Hepatocyte (in vitro differentiated cells): ENCODE results near the gene FN1. TPM values are rescaled to one million over a fixed set of nuclear protein-coding genes. Genes with fewer than 3 reads are reported as not detected.
"Not testable (repeated sequence)": the region's sequence is repeated elsewhere in the genome, so short reads cannot be mapped to it uniquely, and the experiment has no call there.

Source experiments
- DNase-seq: peaks from one replicate; pipeline ENCODE4 v3.0.0-alpha.2; 2016; ENCODE audit warnings: low spot score
- H2AFZ ChIP-seq: fragments of 200-600 bp; sonication (generic); 2 replicates; pipeline ENCODE4 v1.6.0; 2016; ENCODE audit warnings: antibody characterized with exemption, mild to moderate bottlenecking
- H3K27ac ChIP-seq: fragments of 200-600 bp; sonication (generic); 2 replicates; pipeline ENCODE4 v1.5.1; 2016; ENCODE audit warnings: mild to moderate bottlenecking
- H3K27me3 ChIP-seq: fragments of 200-600 bp; sonication (generic); 2 replicates; pipeline ENCODE4 v1.6.1; 2016
- H3K36me3 ChIP-seq: fragments of 200-600 bp; sonication (generic); replicated peaks from 2 replicates; pipeline ENCODE4 v1.5.1; 2016; ENCODE audit warnings: low read depth; ENCODE audit not compliant: insufficient read depth
- H3K4me1 ChIP-seq: fragments of 200-600 bp; sonication (generic); 2 replicates; pipeline ENCODE4 v1.5.1; 2016; ENCODE audit warnings: mild to moderate bottlenecking, moderate library complexity; ENCODE audit not compliant: insufficient read depth
- H3K4me2 ChIP-seq: fragments of 200-600 bp; sonication (generic); 2 replicates; pipeline ENCODE4 v1.6.0; 2016
- H3K4me3 ChIP-seq: fragments of 200-600 bp; sonication (generic); 2 replicates; pipeline ENCODE4 v1.5.1; 2016; ENCODE audit warnings: mild to moderate bottlenecking
- H3K79me2 ChIP-seq: fragments of 200-600 bp; sonication (generic); 2 replicates; pipeline ENCODE4 v1.6.0; 2017; ENCODE audit warnings: mild to moderate bottlenecking
- H3K9me2 ChIP-seq: fragments of 200-600 bp; sonication (generic); replicated peaks from 2 replicates; pipeline ENCODE4 v1.6.0; 2017; ENCODE audit warnings: mild to moderate bottlenecking; ENCODE audit not compliant: insufficient read depth
- H3K9me3 ChIP-seq: fragments of 200-600 bp; sonication (generic); 2 replicates; pipeline ENCODE4 v1.5.1; 2016; ENCODE audit warnings: low read depth, mild to moderate bottlenecking
- H4K20me1 ChIP-seq: fragments of 200-600 bp; sonication (generic); 2 replicates; pipeline ENCODE4 v1.6.0; 2016; ENCODE audit warnings: mild to moderate bottlenecking; ENCODE audit not compliant: insufficient read depth, poor library complexity, severe bottlenecking
- CTCF ChIP-seq: fragments of 200-600 bp; sonication (generic); IDR thresholded peaks from 2 replicates; pipeline ENCODE4 v1.5.1; 2016; ENCODE audit warnings: antibody characterized with exemption, mild to moderate bottlenecking; ENCODE audit not compliant: poor library complexity
- EZH2 ChIP-seq: fragments of 200-600 bp; sonication (generic); IDR thresholded peaks from 2 replicates; pipeline ENCODE4 v1.6.1; 2016; ENCODE audit warnings: antibody characterized with exemption, mild to moderate bottlenecking, borderline replicate concordance
- EZH2phosphoT487 ChIP-seq: fragments of 200-600 bp; sonication (generic); IDR thresholded peaks from one replicate; pipeline ENCODE4 v1.6.1; 2018; ENCODE audit warnings: antibody characterized with exemption, mild to moderate bottlenecking, low read depth, moderate library complexity; ENCODE audit not compliant: unreplicated experiment, severe bottlenecking
- WGBS: methylation state at CpG from one replicate; pipeline ENCODE4 v1.1.6; 2016; ENCODE audit warnings: low lambda C conversion rate; ENCODE audit errors: missing lambda C conversion rate; 5-methylcytosine and 5-hydroxymethylcytosine counted together
- polyA plus RNA-seq: library from polyadenylated mRNA; unstranded; fragments of >200 nt; fragmentation: Nextera tagmentation; extraction: Ambion mirVana; gene quantifications from 2 replicates; pipeline ENCODE4 v1.2.1, GENCODE V29; 2016
- total RNA-seq: library from RNA; depleted of rRNA; stranded (reverse); fragments of >200 nt; gene quantifications from 2 replicates; pipeline ENCODE4 v1.2.3, GENCODE V29; 2014

FN1 gene
- total and polyA plus RNA-seq, 2 experiments from 2014 or later = 1,650 to 3,020 TPM

- Histone ChIP-seq H3K4me3 (no peak overlapping the region), H4K20me1 (no peaks in the 10 kb centered on the region), H3K36me3 (peaks cover 10% of the 10 kb centered on the region), H3K27ac (no peak overlapping the region), H2AFZ (no peak overlapping the region), H3K4me2 (no peak overlapping the region), H3K4me1 (no peaks in the 10 kb centered on the region), H3K27me3 (no peaks in the 10 kb centered on the region), H3K9me3 (no peaks in the 10 kb centered on the region), H3K9me2 (no peaks in the 10 kb centered on the region), H3K79me2 (no peaks in the 10 kb centered on the region)
- TF ChIP-seq CTCF (no peak), EZH2phosphoT487 (no peak), EZH2 (no peak)
- 93% methylated on average over 4 of the region's 4 CpGs for WGBS
- DNase-seq = no peak
These were observed 74.5 kb downstream of the FN1 start for GRCh38 chr2:215361211-215361875.

GRCh38 chr2:215360596-215360995, 75.3 kb downstream of the FN1 start:
- Histone ChIP-seq H2AFZ (no peak overlapping the region), H4K20me1 (no peaks in the 10 kb centered on the region), H3K4me1 (no peaks in the 10 kb centered on the region), H3K4me2 (no peak overlapping the region), H3K27ac (no peak overlapping the region), H3K9me3 (no peaks in the 10 kb centered on the region), H3K79me2 (no peaks in the 10 kb centered on the region), H3K4me3 (no peak overlapping the region), H3K36me3 (peaks cover 9% of the 10 kb centered on the region), H3K27me3 (no peaks in the 10 kb centered on the region), H3K9me2 (no peaks in the 10 kb centered on the region)
- no peak for DNase-seq
- WGBS = 90% methylated on average over 2 of the region's 2 CpGs
- TF ChIP-seq EZH2phosphoT487 = no peak

GRCh38 chr2:215360059-215360458, 75.8 kb downstream of the FN1 start:
- H3K4me1 ChIP-seq, DNase-seq, H3K79me2 ChIP-seq, H4K20me1 ChIP-seq, H3K9me3 ChIP-seq, H3K27me3 ChIP-seq, H3K9me2 ChIP-seq, H3K4me3 ChIP-seq, H3K4me2 ChIP-seq, H3K27ac ChIP-seq, H2AFZ ChIP-seq, H3K36me3 ChIP-seq: not testable (repeated sequence)
- WGBS = 98% methylated on average over 3 of the region's 3 CpGs

- Histone ChIP-seq H4K20me1 (no peaks in the 10 kb centered on the region), H3K9me2 (no peaks in the 10 kb centered on the region), H3K79me2 (no peaks in the 10 kb centered on the region), H3K27me3 (no peaks in the 10 kb centered on the region), H2AFZ (no peak overlapping the region), H3K36me3 (peaks cover 2% of the 10 kb centered on the region), H3K9me3 (no peaks in the 10 kb centered on the region), H3K4me2 (no peak overlapping the region), H3K4me1 (no peaks in the 10 kb centered on the region), H3K27ac (no peak overlapping the region), H3K4me3 (no peak overlapping the region)
- no peak for TF ChIP-seq EZH2
- no peak for TF ChIP-seq CTCF
- TF ChIP-seq EZH2phosphoT487 = no peak
- DNase-seq = no peak
- WGBS = 95% methylated on average over 1 of the region's 1 CpG
These were observed 76.3 kb downstream of the FN1 start for GRCh38 chr2:215359576-215359922.
